HepG2 (cell line): ENCODE measurements around the gene ENTPD2. TPM values are rescaled to one million over a fixed set of nuclear protein-coding genes. Genes with fewer than 3 reads are reported as not detected.

Experiments used
- ARNT2 ChIP-seq: sonication (generic); formaldehyde crosslinking; IDR thresholded peaks from 2 replicates; pipeline ENCODE4 v1.8.0; 2022; ENCODE audit warnings: mild to moderate bottlenecking, low read depth, missing genetic modification reagents, moderate library complexity
- ETV5 ChIP-seq: IDR thresholded peaks from 2 replicates; pipeline ENCODE4 v1.6.1; 2018; ENCODE audit warnings: missing biosample characterization, missing genetic modification reagents, inconsistent platforms, borderline replicate concordance
- FOXA3 ChIP-seq: IDR thresholded peaks from 2 replicates; pipeline ENCODE4 v1.6.1; 2016; ENCODE audit warnings: missing genetic modification reagents, missing compliant biosample characterization
- GATA4 ChIP-seq: sonication (generic); IDR thresholded peaks from 2 replicates; pipeline ENCODE4 v1.6.1; 2016; ENCODE audit warnings: antibody characterized with exemption, low read depth, borderline replicate concordance
- GTF2F1 ChIP-seq: fragments of 150-350 bp; IDR thresholded peaks from 2 replicates; pipeline ENCODE4 v1.6.1; 2014; ENCODE audit warnings: low read length
- MEF2D ChIP-seq: sonication (generic); formaldehyde crosslinking; IDR thresholded peaks from 2 replicates; pipeline ENCODE4 v1.5.1; 2020; ENCODE audit warnings: mild to moderate bottlenecking, missing genetic modification reagents
- NCOA5 ChIP-seq: sonication (generic); formaldehyde crosslinking; IDR thresholded peaks from 2 replicates; pipeline ENCODE4 v1.4.0; 2020; ENCODE audit warnings: missing genetic modification reagents
- PITX1 ChIP-seq: sonication (generic); formaldehyde crosslinking; IDR thresholded peaks from 2 replicates; pipeline ENCODE4 v1.5.1; 2020; ENCODE audit warnings: mild to moderate bottlenecking, missing genetic modification reagents
- REPIN1 ChIP-seq: sonication (generic); formaldehyde crosslinking; IDR thresholded peaks from 2 replicates; pipeline ENCODE4 v1.8.0; 2022; ENCODE audit warnings: missing genetic modification reagents, low read depth, mild to moderate bottlenecking, borderline replicate concordance
- SATB2 ChIP-seq: sonication (generic); formaldehyde crosslinking; IDR thresholded peaks from 2 replicates; pipeline ENCODE4 v1.5.0; 2020; ENCODE audit warnings: missing genetic modification reagents
- SP1 ChIP-seq, 2 experiments: fragments of 450-650 bp in 1 of 2; sonication (generic) in 1 of 2; formaldehyde crosslinking in 1 of 2; IDR thresholded peaks; 2 replicates each; pipeline versions ENCODE4 v1.4.0 to v1.6.1; 2016 to 2020; ENCODE audit warnings: missing genetic modification reagents in 1 of 2
- SP4 ChIP-seq: sonication (generic); formaldehyde crosslinking; IDR thresholded peaks from 2 replicates; pipeline ENCODE4 v1.8.1; 2023; ENCODE audit warnings: mild to moderate bottlenecking, missing genetic modification reagents
- TRIM24 ChIP-seq: sonication (generic); formaldehyde crosslinking; IDR thresholded peaks from 2 replicates; pipeline ENCODE4 v1.8.0; 2022; ENCODE audit warnings: mild to moderate bottlenecking, missing genetic modification reagents
- ZBTB3 ChIP-seq: sonication (generic); formaldehyde crosslinking; IDR thresholded peaks from 2 replicates; pipeline ENCODE4 v1.4.0; 2020; ENCODE audit warnings: low read depth, mild to moderate bottlenecking, moderate library complexity, missing genetic modification reagents, borderline replicate concordance
- ZNF30 ChIP-seq: sonication (generic); formaldehyde crosslinking; IDR thresholded peaks from 2 replicates; pipeline ENCODE4 v1.5.0; 2020; ENCODE audit warnings: mild to moderate bottlenecking, missing genetic modification reagents
- ZNF343 ChIP-seq: sonication (generic); formaldehyde crosslinking; IDR thresholded peaks from 2 replicates; pipeline ENCODE4 v1.4.0; 2020; ENCODE audit warnings: mild to moderate bottlenecking, missing genetic modification reagents
- ZNF484 ChIP-seq: sonication (generic); formaldehyde crosslinking; IDR thresholded peaks from 2 replicates; pipeline ENCODE4 v1.5.1; 2020; ENCODE audit warnings: mild to moderate bottlenecking, low read depth, missing genetic modification reagents, borderline replicate concordance
- ZNF746 ChIP-seq: sonication (generic); formaldehyde crosslinking; IDR thresholded peaks from 2 replicates; pipeline ENCODE4 v1.8.0; 2022; ENCODE audit warnings: mild to moderate bottlenecking, missing genetic modification reagents
- polyA plus RNA-seq, 8 experiments: library from polyadenylated mRNA; depleted of rRNA in 3 of 8; stranded (reverse) in 7 of 8; unstranded in 1 of 8; fragments of >200 nt; fragmentation: Illumina TruSeq in 4 of 8; extraction: Trizol in 4 of 8; gene quantifications; 2 replicates each; pipeline versions ENCODE4 v1.2.1 to v1.2.3, GENCODE V29; 2011 to 2016; ENCODE audit warnings: low read depth in 4 of 8, missing spikeins in 1 of 8, mixed read lengths in 1 of 8; ENCODE audit not compliant: insufficient read depth in 1 of 8
- total RNA-seq, 5 experiments: library from RNA; depleted of rRNA; stranded (reverse); fragments of >200 nt; fragmentation: Illumina TruSeq; extraction: Trizol; gene quantifications; 2 replicates each; pipeline ENCODE4 v1.2.3, GENCODE V29; 2016; ENCODE audit warnings: low read depth in 1 of 5
- TF ChIP-seq, protein P1 (sequence below): IDR thresholded peaks from 2 replicates; pipeline ENCODE4 v1.6.1; 2016; ENCODE audit warnings: mild to moderate bottlenecking
- TF ChIP-seq, protein P2 (sequence below): sonication (generic); formaldehyde crosslinking; IDR thresholded peaks from 2 replicates; pipeline ENCODE4 v1.8.0; 2022; ENCODE audit warnings: missing genetic modification reagents, low read depth, mild to moderate bottlenecking, borderline replicate concordance
- TF ChIP-seq, protein P3 (sequence below): sonication (generic); formaldehyde crosslinking; IDR thresholded peaks from 2 replicates; pipeline ENCODE4 v1.4.0; 2020; ENCODE audit warnings: mild to moderate bottlenecking, missing genetic modification reagents, borderline replicate concordance

Gene ENTPD2
- total and polyA plus RNA-seq, 2 of the 13 experiments (the other 11 are each of a cell fraction or from before 2014, with no cell fraction given), result 0.95 to 3.2 TPM

DNA sequence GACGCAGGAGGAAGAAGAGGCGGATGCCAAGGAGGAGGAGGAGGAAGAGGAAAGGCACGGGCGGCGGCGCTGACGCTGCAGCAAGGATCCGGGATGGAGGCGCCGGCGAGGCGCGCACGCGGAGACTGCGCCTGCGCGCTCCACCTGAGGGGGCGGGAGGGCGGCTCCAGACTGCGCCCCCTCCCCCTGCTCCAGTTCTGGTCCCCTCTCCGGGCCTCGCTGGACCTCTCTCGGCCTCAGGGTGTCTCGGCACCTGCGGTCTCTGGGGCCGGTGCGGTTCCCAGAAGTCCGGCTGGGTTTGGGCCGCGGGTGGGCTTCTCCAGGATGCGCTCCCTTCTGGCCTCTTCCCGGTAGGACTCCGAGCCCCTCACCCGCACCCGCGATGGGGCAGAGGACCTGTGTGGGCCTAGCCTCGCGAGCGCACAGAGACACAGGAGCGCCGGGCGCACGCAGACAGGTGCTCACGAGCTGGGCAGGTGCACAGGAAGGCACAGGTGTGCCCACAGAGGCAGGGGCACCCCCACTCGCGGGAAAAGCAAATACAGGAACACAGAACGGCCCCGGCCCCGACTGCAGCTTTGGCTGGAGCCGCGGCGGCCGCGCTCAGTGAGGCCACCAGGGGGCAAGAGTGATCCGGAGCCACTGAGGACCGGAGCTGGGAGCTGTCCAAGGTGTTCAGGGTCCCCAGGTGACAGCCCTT, 7.6 kb downstream of the ENTPD2 start, which contains the start of gene NPDC1 (continued):
- TF ChIP-seq, protein P1, sequence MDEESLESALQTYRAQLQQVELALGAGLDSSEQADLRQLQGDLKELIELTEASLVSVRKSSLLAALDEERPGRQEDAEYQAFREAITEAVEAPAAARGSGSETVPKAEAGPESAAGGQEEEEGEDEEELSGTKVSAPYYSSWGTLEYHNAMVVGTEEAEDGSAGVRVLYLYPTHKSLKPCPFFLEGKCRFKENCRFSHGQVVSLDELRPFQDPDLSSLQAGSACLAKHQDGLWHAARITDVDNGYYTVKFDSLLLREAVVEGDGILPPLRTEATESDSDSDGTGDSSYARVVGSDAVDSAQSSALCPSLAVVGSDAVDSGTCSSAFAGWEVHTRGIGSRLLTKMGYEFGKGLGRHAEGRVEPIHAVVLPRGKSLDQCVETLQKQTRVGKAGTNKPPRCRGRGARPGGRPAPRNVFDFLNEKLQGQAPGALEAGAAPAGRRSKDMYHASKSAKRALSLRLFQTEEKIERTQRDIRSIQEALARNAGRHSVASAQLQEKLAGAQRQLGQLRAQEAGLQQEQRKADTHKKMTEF (CRISPR knock-in tag), result peak; percentile 53
- TF ChIP-seq PITX1 (peak; percentile 59; the same call in 1 of the 2 replicates), MEF2D (CRISPR knock-in tag) (peak; percentile 73), ZNF746 (CRISPR knock-in tag) (peak; percentile 66; the same call in 1 of the 2 replicates), ZBTB3 (CRISPR knock-in tag) (peak; percentile 53; the same call in 1 of the 2 replicates), SP4 (peak; percentile 59), NCOA5 (CRISPR knock-in tag) (no peak), SP1 (IDR thresholded peaks at IDR 0.05) (no peak), SP1 (CRISPR knock-in tag; IDR thresholded peaks at IDR 0.05) (no peak), ZNF343 (no peak), ZNF484 (no peak), TRIM24 (CRISPR knock-in tag) (no peak), ZNF30 (CRISPR knock-in tag) (peak; percentile 48; the same call in 1 of the 2 replicates), GATA4 (no peak), SATB2 (CRISPR knock-in tag) (0 out of 2 replicates have a peak, but pooled peaks have one; percentile 57), FOXA3 (CRISPR knock-in tag) (peak; percentile 43), REPIN1 (peak; percentile 56; the same call in 1 of the 2 replicates), ETV5 (CRISPR knock-in tag) (peak; percentile 61), GTF2F1 (no peak), ARNT2 (CRISPR knock-in tag) (peak; percentile 69; the same call in 1 of the 2 replicates)
- TF ChIP-seq, protein P2, sequence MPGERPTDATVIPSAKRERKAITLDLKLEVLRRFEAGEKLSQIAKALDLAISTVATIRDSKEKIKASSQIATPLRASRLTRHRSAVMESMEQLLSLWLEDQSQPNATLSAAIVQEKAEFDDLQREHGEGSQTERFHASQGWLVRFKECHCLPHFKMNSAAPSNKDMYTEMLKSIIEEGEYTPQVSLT, result no peak
- TF ChIP-seq, protein P3, sequence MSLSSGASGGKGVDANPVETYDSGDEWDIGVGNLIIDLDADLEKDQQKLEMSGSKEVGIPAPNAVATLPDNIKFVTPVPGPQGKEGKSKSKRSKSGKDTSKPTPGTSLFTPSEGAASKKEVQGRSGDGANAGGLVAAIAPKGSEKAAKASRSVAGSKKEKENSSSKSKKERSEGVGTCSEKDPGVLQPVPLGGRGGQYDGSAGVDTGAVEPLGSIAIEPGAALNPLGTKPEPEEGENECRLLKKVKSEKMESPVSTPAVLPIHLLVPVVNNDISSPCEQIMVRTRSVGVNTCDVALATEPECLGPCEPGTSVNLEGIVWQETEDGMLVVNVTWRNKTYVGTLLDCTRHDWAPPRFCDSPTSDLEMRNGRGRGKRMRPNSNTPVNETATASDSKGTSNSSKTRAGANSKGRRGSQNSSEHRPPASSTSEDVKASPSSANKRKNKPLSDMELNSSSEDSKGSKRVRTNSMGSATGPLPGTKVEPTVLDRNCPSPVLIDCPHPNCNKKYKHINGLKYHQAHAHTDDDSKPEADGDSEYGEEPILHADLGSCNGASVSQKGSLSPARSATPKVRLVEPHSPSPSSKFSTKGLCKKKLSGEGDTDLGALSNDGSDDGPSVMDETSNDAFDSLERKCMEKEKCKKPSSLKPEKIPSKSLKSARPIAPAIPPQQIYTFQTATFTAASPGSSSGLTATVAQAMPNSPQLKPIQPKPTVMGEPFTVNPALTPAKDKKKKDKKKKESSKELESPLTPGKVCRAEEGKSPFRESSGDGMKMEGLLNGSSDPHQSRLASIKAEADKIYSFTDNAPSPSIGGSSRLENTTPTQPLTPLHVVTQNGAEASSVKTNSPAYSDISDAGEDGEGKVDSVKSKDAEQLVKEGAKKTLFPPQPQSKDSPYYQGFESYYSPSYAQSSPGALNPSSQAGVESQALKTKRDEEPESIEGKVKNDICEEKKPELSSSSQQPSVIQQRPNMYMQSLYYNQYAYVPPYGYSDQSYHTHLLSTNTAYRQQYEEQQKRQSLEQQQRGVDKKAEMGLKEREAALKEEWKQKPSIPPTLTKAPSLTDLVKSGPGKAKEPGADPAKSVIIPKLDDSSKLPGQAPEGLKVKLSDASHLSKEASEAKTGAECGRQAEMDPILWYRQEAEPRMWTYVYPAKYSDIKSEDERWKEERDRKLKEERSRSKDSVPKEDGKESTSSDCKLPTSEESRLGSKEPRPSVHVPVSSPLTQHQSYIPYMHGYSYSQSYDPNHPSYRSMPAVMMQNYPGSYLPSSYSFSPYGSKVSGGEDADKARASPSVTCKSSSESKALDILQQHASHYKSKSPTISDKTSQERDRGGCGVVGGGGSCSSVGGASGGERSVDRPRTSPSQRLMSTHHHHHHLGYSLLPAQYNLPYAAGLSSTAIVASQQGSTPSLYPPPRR, result 0 out of 2 replicates have a peak, but pooled peaks have one; percentile 43
